ENCODE data around the gene ASB6.

DNA sequence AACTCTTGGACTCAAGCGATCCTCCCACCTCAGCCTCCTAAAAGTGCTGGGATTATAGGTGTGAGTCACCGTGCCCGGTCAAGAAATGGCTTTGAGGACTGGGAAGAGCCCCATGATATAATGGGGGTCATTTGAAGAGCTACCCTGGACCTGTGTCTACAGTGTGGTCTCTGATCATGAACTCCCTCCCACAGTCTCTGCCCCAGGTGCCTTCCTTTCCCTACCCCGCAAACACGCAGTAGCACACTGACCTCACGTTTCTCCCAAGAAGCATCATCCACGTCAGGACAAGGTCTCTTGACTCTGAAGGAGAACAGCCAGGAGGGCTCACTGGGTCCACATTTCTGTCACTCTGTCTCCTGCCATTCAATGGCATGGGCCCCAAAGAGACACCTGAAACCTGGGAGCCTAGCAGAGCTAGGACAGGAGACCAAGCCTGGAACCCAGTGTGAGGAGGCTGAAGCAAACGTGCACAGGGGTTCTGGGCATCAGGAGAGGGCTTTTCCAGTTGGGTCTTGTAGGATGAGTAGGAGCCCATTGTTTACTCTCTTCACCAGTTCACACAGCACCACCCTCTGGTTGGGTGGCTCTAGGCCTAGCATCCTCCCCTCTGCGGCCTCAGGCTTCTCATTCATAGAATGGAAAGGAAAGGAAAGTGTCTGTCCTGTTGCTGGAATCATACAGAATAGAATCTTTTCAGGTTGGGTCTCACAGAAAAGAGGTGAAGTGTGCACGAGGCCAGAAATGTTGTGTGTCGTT is 46.5 kb upstream of the ASB6 start:
- TF ChIP-seq, protein P1, sequence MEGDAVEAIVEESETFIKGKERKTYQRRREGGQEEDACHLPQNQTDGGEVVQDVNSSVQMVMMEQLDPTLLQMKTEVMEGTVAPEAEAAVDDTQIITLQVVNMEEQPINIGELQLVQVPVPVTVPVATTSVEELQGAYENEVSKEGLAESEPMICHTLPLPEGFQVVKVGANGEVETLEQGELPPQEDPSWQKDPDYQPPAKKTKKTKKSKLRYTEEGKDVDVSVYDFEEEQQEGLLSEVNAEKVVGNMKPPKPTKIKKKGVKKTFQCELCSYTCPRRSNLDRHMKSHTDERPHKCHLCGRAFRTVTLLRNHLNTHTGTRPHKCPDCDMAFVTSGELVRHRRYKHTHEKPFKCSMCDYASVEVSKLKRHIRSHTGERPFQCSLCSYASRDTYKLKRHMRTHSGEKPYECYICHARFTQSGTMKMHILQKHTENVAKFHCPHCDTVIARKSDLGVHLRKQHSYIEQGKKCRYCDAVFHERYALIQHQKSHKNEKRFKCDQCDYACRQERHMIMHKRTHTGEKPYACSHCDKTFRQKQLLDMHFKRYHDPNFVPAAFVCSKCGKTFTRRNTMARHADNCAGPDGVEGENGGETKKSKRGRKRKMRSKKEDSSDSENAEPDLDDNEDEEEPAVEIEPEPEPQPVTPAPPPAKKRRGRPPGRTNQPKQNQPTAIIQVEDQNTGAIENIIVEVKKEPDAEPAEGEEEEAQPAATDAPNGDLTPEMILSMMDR (conservative IDR thresholded peaks at IDR 0.05; ENCODE audit: low read depth, low read length): no peak
- no peak for TF ChIP-seq EZH2phosphoT487 (IDR thresholded peaks at IDR 0.05; ENCODE audit: borderline replicate concordance, low read length)
